H1 (cell line): ENCODE measurements around the gene TIMM8A. TPM values are rescaled to one million over a fixed set of nuclear protein-coding genes. Genes with fewer than 3 reads are reported as not detected.

Experiments used
- CTCF ChIA-PET: fragments of 300-600 bp; sonication (Branson Sonifier 250); formaldehyde crosslinking; loops from one replicate; lab custom pipeline; 2021; ENCODE audit not compliant: partially characterized antibody; lab: Charles Lee
- POLR2A ChIA-PET: fragments of 300-600 bp; sonication (Branson Sonifier 250); formaldehyde crosslinking; loops from one replicate; lab custom pipeline; 2021; ENCODE audit warnings: inconsistent platforms; ENCODE audit not compliant: partially characterized antibody; lab: Charles Lee
- DNase-seq, 2 experiments: peaks; one replicate each; pipeline versions ENCODE4 v3.0.0 to v3.0.0-alpha.2; 2010 to 2022; ENCODE audit warnings: low spot score in 2 of 2, low read depth in 1 of 2, mixed read lengths in 1 of 2
- FAIRE-seq: peaks from 2 replicates; lab custom pipeline; 2011; peaks lifted over from hg19 to GRCh38; lab: Jason Lieb, UNC
- H2AFZ ChIP-seq: 2 replicates; pipeline ENCODE4 v1.8.1; 2012; ENCODE audit warnings: low read length, inconsistent platforms
- H2AK5ac ChIP-seq: 2 replicates; pipeline ENCODE4 v1.6.1; 2013; ENCODE audit warnings: low read depth, low read length
- H2BK120ac ChIP-seq: replicated peaks from 2 replicates; pipeline ENCODE3; 2013; ENCODE audit warnings: low read depth, low read length, inconsistent platforms
- H2BK12ac ChIP-seq: 2 replicates; pipeline ENCODE4 v1.6.1; 2013; ENCODE audit warnings: low read depth, low read length
- H2BK15ac ChIP-seq: 2 replicates; pipeline ENCODE4 v1.6.1; 2013; ENCODE audit warnings: low read length
- H2BK20ac ChIP-seq: 2 replicates; pipeline ENCODE4 v1.6.1; 2013; ENCODE audit warnings: low read length
- H2BK5ac ChIP-seq: 2 replicates; pipeline ENCODE4 v1.6.1; 2013; ENCODE audit warnings: low read depth, low read length
- H3K14ac ChIP-seq: 2 replicates; pipeline ENCODE4 v1.6.1; 2013; ENCODE audit warnings: inconsistent platforms; ENCODE audit not compliant: insufficient read length
- H3K18ac ChIP-seq: 2 replicates; pipeline ENCODE4 v1.6.1; 2013; ENCODE audit warnings: low read length; ENCODE audit errors: extremely low read depth
- H3K23ac ChIP-seq: 2 replicates; pipeline ENCODE4 v1.6.1; 2013; ENCODE audit warnings: inconsistent platforms; ENCODE audit not compliant: insufficient read length
- H3K23me2 ChIP-seq: 2 replicates; pipeline ENCODE4 v1.6.1; 2013; ENCODE audit warnings: low read depth, low read length
- H3K27ac ChIP-seq: 2 replicates; pipeline ENCODE4 v1.6.1; 2011; ENCODE audit warnings: low read depth, low read length, inconsistent platforms
- H3K27me3 ChIP-seq, 4 experiments: replicated peaks in 1 of 4; 1 replicate in 1 of 4; 2 replicates in 3 of 4; pipeline versions ENCODE4 v1.6.1 to v1.8.1; 2011 to 2013; ENCODE audit warnings: low read length in 3 of 4, mild to moderate bottlenecking in 3 of 4, inconsistent platforms in 2 of 4, mixed read lengths in 2 of 4, moderate library complexity in 1 of 4; ENCODE audit not compliant: control insufficient read depth in 3 of 4, insufficient read depth in 3 of 4; ENCODE audit errors: extremely low read depth in 1 of 4
- H3K36me3 ChIP-seq, 4 experiments: 2 replicates each; pipeline versions ENCODE4 v1.6.1 to v1.8.1; 2011 to 2013; ENCODE audit warnings: mild to moderate bottlenecking in 4 of 4, low read length in 3 of 4, moderate library complexity in 2 of 4, control low read depth in 1 of 4, inconsistent platforms in 1 of 4; ENCODE audit not compliant: insufficient read depth in 4 of 4, control insufficient read depth in 2 of 4
- H3K4ac ChIP-seq: replicated peaks from 2 replicates; pipeline ENCODE3; 2013; ENCODE audit warnings: low read length, low read depth, mixed read lengths, inconsistent platforms; ENCODE audit not compliant: insufficient read length
- H3K4me1 ChIP-seq, 4 experiments: replicated peaks in 1 of 4; 1 replicate in 1 of 4; 2 replicates in 3 of 4; pipeline versions ENCODE4 v1.6.1 to v1.8.1; 2011 to 2013; ENCODE audit warnings: low read length in 3 of 4, inconsistent platforms in 2 of 4, mixed read lengths in 1 of 4; ENCODE audit not compliant: insufficient read depth in 4 of 4, control insufficient read depth in 3 of 4
- H3K4me2 ChIP-seq, 2 experiments: 2 replicates each; pipeline versions ENCODE4 v1.6.1 to v1.8.1; 2011 to 2013; ENCODE audit warnings: low read depth in 2 of 2, low read length in 2 of 2, control low read depth in 1 of 2, inconsistent platforms in 1 of 2, mild to moderate bottlenecking in 1 of 2; ENCODE audit not compliant: insufficient read depth in 1 of 2
- H3K4me3 ChIP-seq, 4 experiments: fragments of 200-600, 300-600 bp in 1 of 4; sonication (generic), shearing (Covaris generic), sonication (Bioruptor Twin) in 1 of 4; 2 replicates each; pipeline versions ENCODE4 v1.5.1 to v1.8.1; 2011 to 2016; ENCODE audit warnings: low read length in 4 of 4, low read depth in 3 of 4, control low read depth in 2 of 4, inconsistent platforms in 2 of 4, mild to moderate bottlenecking in 2 of 4, mixed read lengths in 1 of 4, moderate library complexity in 1 of 4; ENCODE audit not compliant: insufficient read depth in 2 of 4; ENCODE audit errors: extremely low read depth in 1 of 4
- H3K56ac ChIP-seq: replicated peaks from 2 replicates; pipeline ENCODE3; 2013; ENCODE audit warnings: low read depth, mild to moderate bottlenecking, mixed read lengths, low read length, inconsistent platforms; ENCODE audit not compliant: insufficient read length
- H3K79me1 ChIP-seq: 2 replicates; pipeline ENCODE4 v1.6.1; 2013; ENCODE audit warnings: low read depth, low read length, control low read depth
- H3K79me2 ChIP-seq, 2 experiments: 2 replicates each; pipeline versions ENCODE4 v1.6.1 to v1.8.1; 2012 to 2013; ENCODE audit warnings: low read length in 2 of 2, mild to moderate bottlenecking in 2 of 2, inconsistent platforms in 1 of 2; ENCODE audit not compliant: insufficient read depth in 2 of 2, control insufficient read depth in 1 of 2
- H3K9ac ChIP-seq, 4 experiments: replicated peaks in 1 of 4; 1 replicate in 1 of 4; 2 replicates in 3 of 4; pipeline versions ENCODE4 v1.6.1 to v1.8.1; 2011 to 2013; ENCODE audit warnings: low read depth in 3 of 4, low read length in 3 of 4, control low read depth in 2 of 4, mild to moderate bottlenecking in 2 of 4, moderate library complexity in 2 of 4, inconsistent platforms in 1 of 4; ENCODE audit errors: extremely low read depth in 1 of 4
- H3K9me3 ChIP-seq, 2 experiments: 2 replicates each; pipeline versions ENCODE4 v1.6.1 to v1.8.1; 2012 to 2013; ENCODE audit warnings: mild to moderate bottlenecking in 2 of 2, moderate library complexity in 2 of 2, control low read depth in 1 of 2, inconsistent platforms in 1 of 2, low read depth in 1 of 2, low read length in 1 of 2, mixed read lengths in 1 of 2; ENCODE audit not compliant: insufficient read depth in 2 of 2
- H4K20me1 ChIP-seq, 2 experiments: replicated peaks in 1 of 2; 2 replicates each; pipeline versions ENCODE3 to v1.8.1; 2011 to 2013; ENCODE audit warnings: inconsistent platforms in 2 of 2, low read length in 2 of 2, mild to moderate bottlenecking in 1 of 2; ENCODE audit not compliant: insufficient read depth in 2 of 2, control insufficient read depth in 1 of 2
- H4K5ac ChIP-seq: 2 replicates; pipeline ENCODE4 v1.6.1; 2013; ENCODE audit warnings: low read length, low read depth, mixed read lengths, inconsistent platforms; ENCODE audit not compliant: insufficient read length
- H4K8ac ChIP-seq: 2 replicates; pipeline ENCODE4 v1.8.0; 2013; ENCODE audit warnings: mild to moderate bottlenecking, moderate library complexity, low read length, inconsistent platforms; ENCODE audit not compliant: insufficient read depth; ENCODE audit errors: extremely low read depth
- H4K91ac ChIP-seq: replicated peaks from 2 replicates; pipeline ENCODE3; 2013; ENCODE audit warnings: low read length, mixed read lengths, inconsistent platforms; ENCODE audit not compliant: insufficient read length
- GABPA ChIP-seq: IDR thresholded peaks from 2 replicates; pipeline ENCODE4 v1.6.1; 2011; ENCODE audit warnings: mild to moderate bottlenecking, low read length, moderate library complexity, borderline replicate concordance; ENCODE audit not compliant: insufficient read depth
- HDAC2 ChIP-seq, 2 experiments: fragments of 300-600 bp in 1 of 2; sonication (generic) in 1 of 2; IDR thresholded peaks; 2 replicates each; pipeline ENCODE4 v1.6.1; 2011 to 2012; ENCODE audit warnings: low read depth in 2 of 2, low read length in 2 of 2, mild to moderate bottlenecking in 2 of 2, moderate library complexity in 2 of 2, borderline replicate concordance in 1 of 2, inconsistent platforms in 1 of 2
- NRF1 ChIP-seq: IDR thresholded peaks from 2 replicates; pipeline ENCODE4 v1.6.1; 2011; ENCODE audit warnings: mild to moderate bottlenecking, low read depth, low read length, improper control_type of control experiment
- POU5F1 ChIP-seq: IDR thresholded peaks from 2 replicates; pipeline ENCODE4 v1.6.1; 2011; ENCODE audit warnings: low read depth, mild to moderate bottlenecking, low read length, moderate library complexity
- SIN3A ChIP-seq, 2 experiments: IDR thresholded peaks in 1 of 2; conservative IDR thresholded peaks in 1 of 2; 2 replicates each; pipeline ENCODE4 v1.6.1; 2011 to 2012; ENCODE audit warnings: low read length in 2 of 2, improper control_type of control experiment in 1 of 2, low read depth in 1 of 2, mild to moderate bottlenecking in 1 of 2
- TCF12 ChIP-seq: IDR thresholded peaks from 2 replicates; pipeline ENCODE4 v1.6.1; 2011; ENCODE audit warnings: low read depth, mild to moderate bottlenecking, low read length
- WGBS, 2 experiments: shearing (Covaris generic) in 1 of 2; methylation state at CpG; one replicate each; pipeline versions ENCODE4 v1.1.6 to v1.1.7; 2013 to 2015; ENCODE audit warnings: low lambda C conversion rate in 2 of 2, mixed read lengths in 2 of 2, inconsistent platforms in 1 of 2, low coverage in 1 of 2, missing lambda C conversion rate in 1 of 2; ENCODE audit not compliant: insufficient replicate concordance in 2 of 2, insufficient coverage in 1 of 2, insufficient read length in 1 of 2; ENCODE audit errors: extremely low coverage in 1 of 2, missing lambda C conversion rate in 1 of 2; 5-methylcytosine and 5-hydroxymethylcytosine counted together
- polyA plus RNA-seq, 7 experiments: library from polyadenylated mRNA; depleted of rRNA in 3 of 7; stranded (reverse) in 5 of 7; unstranded in 2 of 7; fragments of >200 nt in 5 of 7; fragments of 200-250 nt in 2 of 7; gene quantifications; 1 replicate in 5 of 7; 2 replicates in 1 of 7; 4 replicates in 1 of 7; pipeline versions ENCODE4 v1.2.1 to v1.2.3, GENCODE V29; 2011 to 2013; ENCODE audit warnings: missing spikeins in 2 of 7, mixed read lengths in 2 of 7
- total RNA-seq: library from RNA; stranded (reverse); fragmentation: NEBNext Ultra II Directional; extraction: Animal tissue kit (Norgen Biotek cat#: 25700); gene quantifications from 2 replicates; pipeline ENCODE4 v1.2.1, GENCODE V29; 2021

The TIMM8A gene
- total and polyA plus RNA-seq, 2 of the 8 experiments (the other 6 are each of a cell fraction or from before 2014, with no cell fraction given), result 16.1 to 38.1 TPM

DNA sequence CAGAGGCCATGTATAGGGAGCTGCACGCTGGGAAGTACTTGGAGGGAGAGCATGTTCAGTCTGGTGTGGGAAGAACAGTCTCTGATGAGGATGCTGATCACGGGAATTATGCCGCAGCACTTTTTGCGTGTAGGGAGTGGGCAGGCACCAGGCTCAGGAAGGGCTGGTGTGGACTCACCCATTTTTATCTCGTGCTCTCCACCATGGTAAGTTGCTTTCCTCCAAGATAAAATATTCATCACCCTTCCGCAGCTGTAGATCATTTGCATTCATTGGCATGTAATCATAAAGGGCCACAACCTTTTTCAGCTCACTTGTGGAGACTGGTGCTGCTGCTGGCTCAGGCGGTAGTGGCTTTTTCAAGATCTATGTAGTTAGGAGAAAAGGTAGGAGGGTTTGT lies 11.8 kb upstream of the TIMM8A start:
- Histone ChIP-seq H3K9ac (no peak overlapping the region), H2BK15ac (no peak overlapping the region), H3K23me2 (no peaks in the 10 kb centered on the region)

More for the DNA sequence above, 11.8 kb upstream of the TIMM8A start:
- Histone ChIP-seq H3K18ac (no peak overlapping the region), H3K4me2 (no peak overlapping the region), H3K23ac (no peak overlapping the region), H3K4me3 (no peak overlapping the region), H4K20me1 (no peaks in the 10 kb centered on the region), H3K14ac (no peak overlapping the region), H3K36me3 (no peaks in the 10 kb centered on the region), H2BK5ac (no peak overlapping the region), H3K4ac (no peak overlapping the region), H4K91ac (no peak overlapping the region), H3K4me1 (no peaks in the 10 kb centered on the region), H2BK120ac (no peak overlapping the region), H3K9me3 (no peaks in the 10 kb centered on the region), H4K8ac (no peak overlapping the region), H3K79me2 (no peaks in the 10 kb centered on the region), H3K27ac (no peak overlapping the region), H2AK5ac (no peak overlapping the region), H4K5ac (no peak overlapping the region), H2AFZ (no peak overlapping the region), H3K56ac (no peak overlapping the region), H2BK20ac (no peak overlapping the region), H2BK12ac (no peak overlapping the region), H3K79me1 (no peaks in the 10 kb centered on the region), H3K27me3 (no peaks in the 10 kb centered on the region)
- DNase-seq (no peak), FAIRE-seq (no peak)
- ChIA-PET CTCF (interaction anchor here (0.7 kb wide), 1 partner anchor 23 kb away, joined by 3 read pairs; no protein-coding TSS in a partner anchor), POLR2A (interaction anchor here (1.5 kb wide), 1 partner anchor 30 kb away, joined by 5 read pairs; the partner anchor contains the start of gene RPL36A)
- no peak for TF ChIP-seq SIN3A (conservative IDR thresholded peaks at IDR 0.05 in 1 of 2, IDR thresholded peaks at IDR 0.05 in 1 of 2; ENCODE audit: low read depth in 1 of 2, low read length in 2 of 2)
- no peak for TF ChIP-seq POU5F1
- no peak for TF ChIP-seq NRF1
- TF ChIP-seq GABPA, result no peak
- no peak for TF ChIP-seq HDAC2 (IDR thresholded peaks at IDR 0.05; ENCODE audit: borderline replicate concordance in 1 of 2, low read depth in 2 of 2, low read length in 2 of 2)
- no peak for TF ChIP-seq TCF12
- 89% methylated on average over 6 of the region's 7 CpGs; no CpG with 5 or more reads in 1 of the 2 experiments for whole genome bisulfite sequencing, 2 experiments
